SJCRH30 (cell line): Measurements from ENCODE around the gene FAM50B. TPM values are rescaled to one million over a fixed set of nuclear protein-coding genes. Genes with fewer than 3 reads are reported as not detected.

Experiments
- DNase-seq, 2 experiments: peaks; one replicate each; pipeline ENCODE4 v3.0.0-alpha.2; 2015 to 2020
- H3K27ac ChIP-seq: fragments of 250-450 bp; sonication (Bioruptor Pico); 2 replicates; pipeline ENCODE4 v1.5.1; 2020; ENCODE audit warnings: mild to moderate bottlenecking, moderate library complexity
- H3K27me3 ChIP-seq: fragments of 250-450 bp; sonication (Bioruptor Pico); 2 replicates; pipeline ENCODE4 v1.5.1; 2020; ENCODE audit warnings: mild to moderate bottlenecking, moderate library complexity
- H3K36me3 ChIP-seq: fragments of 250-450 bp; sonication (Bioruptor Pico); 2 replicates; pipeline ENCODE4 v1.5.1; 2020; ENCODE audit warnings: mild to moderate bottlenecking, moderate library complexity
- H3K4me1 ChIP-seq: fragments of 250-450 bp; sonication (Bioruptor Pico); 2 replicates; pipeline ENCODE4 v1.5.1; 2020; ENCODE audit warnings: mild to moderate bottlenecking, moderate library complexity
- H3K4me3 ChIP-seq: fragments of 250-450 bp; sonication (Bioruptor Pico); 2 replicates; pipeline ENCODE4 v1.5.1; 2020; ENCODE audit warnings: mild to moderate bottlenecking, moderate library complexity
- H3K9me3 ChIP-seq: fragments of 250-450 bp; sonication (Bioruptor Pico); replicated peaks from 2 replicates; pipeline ENCODE4 v1.5.1; 2020; ENCODE audit warnings: mild to moderate bottlenecking, moderate library complexity
- total RNA-seq: library from RNA; depleted of rRNA; stranded (reverse); fragments of >200 nt; shearing (Covaris generic); gene quantifications from 2 replicates; pipeline ENCODE4 v1.2.3, GENCODE V29; 2014

Gene FAM50B
- total RNA-seq, 1 experiment from 2014 or later: 1.1 TPM

DNA sequence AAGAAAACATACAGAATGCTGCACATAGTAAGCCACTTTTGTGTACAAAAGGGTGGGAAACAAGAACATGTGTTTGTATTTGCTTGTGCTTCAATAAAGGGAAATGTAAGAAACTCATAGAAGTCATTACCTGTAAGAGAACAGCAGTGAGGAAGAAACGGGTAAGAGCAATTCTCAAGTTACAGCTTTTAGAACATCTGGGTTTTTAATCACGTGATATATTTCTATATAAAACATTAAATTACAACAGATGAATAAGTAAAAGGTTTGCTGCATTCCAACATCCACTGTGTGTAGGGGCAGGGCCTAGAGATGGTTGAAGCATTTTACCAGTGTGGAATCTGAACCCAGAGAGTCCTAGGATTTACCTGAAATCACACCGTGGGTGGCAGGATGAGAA, 36.6 kb upstream of the FAM50B start:
- Histone ChIP-seq H3K4me1 (peaks cover 25% of the 10 kb centered on the region), H3K9me3 (no peaks in the 10 kb centered on the region), H3K36me3 (no peaks in the 10 kb centered on the region), H3K27me3 (no peaks in the 10 kb centered on the region), H3K4me3 (no peak overlapping the region), H3K27ac (no peak overlapping the region)
- DNase-seq: no peak

DNA sequence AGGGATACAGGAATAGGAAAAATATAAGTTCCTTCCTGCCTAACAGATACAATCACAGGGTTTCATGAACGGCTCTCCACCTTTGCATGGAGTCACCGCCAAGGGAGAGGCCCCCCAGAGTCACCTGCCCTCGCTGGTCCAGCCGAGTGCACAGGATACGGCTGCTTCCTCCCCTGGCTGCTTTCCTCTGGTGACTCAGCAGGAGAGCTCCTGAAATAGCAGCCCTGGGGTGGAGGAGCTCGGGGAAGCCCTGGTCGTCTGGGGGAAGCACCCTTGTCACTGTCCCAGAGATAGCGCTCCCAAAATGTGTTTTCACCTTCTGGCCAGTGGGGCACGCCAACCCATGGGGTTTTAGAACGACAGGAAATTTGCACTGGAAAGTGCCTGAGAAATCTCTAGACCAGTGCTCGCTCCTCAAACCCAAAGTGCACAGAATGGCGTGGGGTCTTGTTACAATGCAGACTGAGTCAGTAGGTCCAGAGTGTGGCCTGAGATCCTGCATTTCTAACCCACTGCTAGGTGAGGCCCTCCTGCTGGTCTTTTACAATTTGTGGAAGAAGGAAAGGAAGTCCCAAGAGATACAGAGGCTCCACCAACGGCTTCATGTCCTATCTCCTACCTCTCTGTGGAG, 35.9 kb upstream of the FAM50B start:
- peak; percentile 20 to 22 for DNase-seq
- no peaks in the 10 kb centered on the region for H3K9me3 ChIP-seq
- no peak overlapping the region for H3K27ac ChIP-seq
- H3K27me3 ChIP-seq: no peaks in the 10 kb centered on the region
- H3K36me3 ChIP-seq: no peaks in the 10 kb centered on the region
- H3K4me1 ChIP-seq: peaks cover 20% of the 10 kb centered on the region
- no peak overlapping the region for H3K4me3 ChIP-seq

DNA sequence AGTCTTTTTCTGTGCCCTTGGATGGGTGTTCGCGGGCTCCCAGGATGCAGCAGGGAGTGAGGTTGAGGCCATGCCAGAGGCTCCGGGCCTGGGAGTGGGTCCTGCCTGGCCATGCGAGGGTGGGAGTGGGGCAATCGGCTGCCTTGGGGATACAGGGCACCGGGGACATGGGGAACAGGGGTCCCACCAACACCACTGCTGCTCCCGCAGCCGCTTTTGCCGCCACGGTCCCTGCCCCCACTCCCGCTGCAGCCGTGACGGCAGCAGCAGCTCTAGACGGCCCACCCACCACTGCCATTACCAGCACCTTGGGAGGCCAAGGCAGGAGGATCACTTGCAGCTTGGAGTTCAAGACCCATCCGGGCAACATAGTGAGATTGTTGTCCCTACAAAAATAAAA, 35.3 kb upstream of the FAM50B start:
- Histone ChIP-seq H3K4me1 (peaks cover 15% of the 10 kb centered on the region), H3K36me3 (no peaks in the 10 kb centered on the region), H3K4me3 (no peak overlapping the region), H3K27ac (no peak overlapping the region), H3K27me3 (no peaks in the 10 kb centered on the region), H3K9me3 (no peaks in the 10 kb centered on the region)
- no peak for DNase-seq

DNA sequence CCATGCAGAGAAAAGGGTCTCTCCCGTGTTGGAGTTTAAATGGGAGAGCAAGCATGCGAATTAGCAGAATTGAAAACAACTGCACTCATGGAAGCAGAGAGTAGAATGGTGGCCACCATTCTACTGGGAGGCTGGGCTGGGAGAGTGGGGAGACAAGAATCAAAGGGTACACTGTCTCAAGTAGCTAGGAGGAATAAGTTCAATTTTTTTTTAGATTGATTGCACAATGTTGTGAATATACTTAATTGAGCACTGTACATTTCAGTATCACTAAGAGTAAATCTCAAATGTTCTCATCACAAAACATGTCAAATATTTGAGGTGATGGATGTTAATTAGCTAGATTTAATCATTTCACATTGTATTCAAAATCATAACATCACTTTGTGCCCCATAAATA, 34.6 kb upstream of the FAM50B start:
- Histone ChIP-seq H3K27ac (no peak overlapping the region), H3K9me3 (no peaks in the 10 kb centered on the region), H3K36me3 (no peaks in the 10 kb centered on the region), H3K4me1 (peaks cover 9% of the 10 kb centered on the region), H3K27me3 (no peaks in the 10 kb centered on the region), H3K4me3 (no peak overlapping the region)
- DNase-seq: no peak

DNA sequence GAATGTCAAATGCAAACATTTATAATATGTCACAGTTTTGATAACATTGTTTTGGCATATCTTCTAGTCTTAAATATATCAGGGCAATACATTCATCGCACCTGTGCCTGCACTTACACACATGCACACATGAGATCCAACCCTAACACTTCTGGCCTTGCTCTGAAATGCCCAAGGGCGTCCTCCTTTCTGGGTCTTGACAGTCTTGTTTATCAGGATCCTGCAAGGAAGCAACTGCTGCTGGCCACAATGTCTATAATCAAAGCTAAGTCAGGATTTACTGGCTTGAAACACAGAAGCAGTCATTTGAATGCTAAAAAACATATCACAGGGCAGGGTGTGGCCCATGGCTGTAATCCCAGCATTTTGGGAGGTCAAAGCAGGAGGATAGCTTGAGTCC, 32.9 kb upstream of the FAM50B start:
- Histone ChIP-seq H3K4me3 (no peak overlapping the region), H3K27me3 (no peaks in the 10 kb centered on the region), H3K9me3 (no peaks in the 10 kb centered on the region), H3K27ac (no peak overlapping the region), H3K36me3 (no peaks in the 10 kb centered on the region), H3K4me1 (peaks cover 5% of the 10 kb centered on the region; the same call in 1 of the 2 replicates)
- DNase-seq: no peak

DNA sequence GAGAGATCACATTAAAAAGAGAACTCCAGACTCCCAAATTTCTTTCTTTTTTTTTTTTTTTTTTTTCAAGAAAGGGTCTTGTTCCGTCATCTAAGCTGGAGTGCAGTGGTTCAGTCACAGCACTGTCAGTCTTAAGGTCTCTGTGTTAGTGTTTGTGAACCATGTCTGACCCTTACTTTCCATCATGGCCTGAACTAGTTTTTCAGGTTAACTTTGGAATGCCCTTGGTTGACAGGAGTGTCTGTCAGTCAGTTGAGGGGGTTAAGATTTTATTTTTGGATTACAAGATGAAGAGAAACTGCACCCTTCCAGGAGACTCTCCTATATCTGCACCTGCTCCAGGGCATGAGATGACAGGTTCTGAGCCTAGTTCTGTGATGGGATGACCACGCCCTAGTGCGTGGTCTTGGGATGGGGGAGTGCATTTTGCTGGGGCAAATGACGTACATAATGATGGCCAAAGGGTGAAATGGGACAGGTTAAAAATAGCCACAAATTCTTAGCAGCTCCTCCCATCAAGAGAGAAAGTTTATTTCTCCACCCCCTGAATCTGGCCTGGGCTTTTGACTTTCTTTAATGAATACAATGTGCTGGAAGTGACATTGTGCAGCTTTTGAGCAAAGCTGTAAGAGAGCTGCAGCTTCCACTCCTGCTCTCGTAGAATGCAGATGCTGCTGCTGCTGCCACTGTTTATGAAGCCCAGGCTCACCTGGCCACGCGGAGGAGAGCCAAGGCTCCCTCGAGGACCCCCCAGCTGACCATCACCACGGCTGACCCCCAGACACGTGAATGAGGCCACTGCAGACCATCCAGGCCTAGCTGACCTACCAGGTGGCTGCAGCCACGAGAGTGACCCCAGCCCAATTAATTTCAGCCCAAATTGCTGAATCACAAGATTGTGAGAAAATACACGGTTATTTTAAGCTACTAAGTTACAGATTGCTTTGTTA, 29.7 kb upstream of the FAM50B start:
- Histone ChIP-seq H3K27ac (no peak overlapping the region), H3K9me3 (no peaks in the 10 kb centered on the region), H3K27me3 (no peaks in the 10 kb centered on the region), H3K36me3 (no peaks in the 10 kb centered on the region), H3K4me1 (peaks cover 15% of the 10 kb centered on the region; the same call in 1 of the 2 replicates), H3K4me3 (no peak overlapping the region)
- no peak for DNase-seq

DNA sequence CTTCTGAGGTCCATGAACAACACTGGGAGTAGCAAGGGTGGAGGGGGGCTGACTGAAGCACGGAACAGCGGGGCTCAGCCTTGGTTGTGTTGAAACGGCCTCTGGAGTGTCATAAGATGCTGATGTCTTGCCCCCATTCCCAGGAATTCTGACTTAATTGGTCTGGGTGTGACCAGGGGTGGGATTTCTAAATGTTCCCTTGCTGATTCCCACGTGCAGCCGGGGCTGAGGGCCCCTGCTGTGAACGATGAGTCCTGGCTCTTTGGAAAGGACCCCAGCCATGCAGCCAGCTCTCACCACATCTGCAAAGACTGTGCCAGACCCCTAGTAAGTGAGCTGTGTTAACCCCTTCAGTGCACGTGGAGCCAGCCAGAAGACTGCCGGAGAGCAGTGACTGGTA, 28.6 kb upstream of the FAM50B start:
- H3K36me3 ChIP-seq: no peaks in the 10 kb centered on the region
- H3K27ac ChIP-seq: no peak overlapping the region
- H3K4me3 ChIP-seq: no peak overlapping the region
- H3K9me3 ChIP-seq: no peaks in the 10 kb centered on the region
- no peak for DNase-seq
- no peaks in the 10 kb centered on the region for H3K27me3 ChIP-seq
- peaks cover 20% of the 10 kb centered on the region; the same call in 1 of the 2 replicates for H3K4me1 ChIP-seq

DNA sequence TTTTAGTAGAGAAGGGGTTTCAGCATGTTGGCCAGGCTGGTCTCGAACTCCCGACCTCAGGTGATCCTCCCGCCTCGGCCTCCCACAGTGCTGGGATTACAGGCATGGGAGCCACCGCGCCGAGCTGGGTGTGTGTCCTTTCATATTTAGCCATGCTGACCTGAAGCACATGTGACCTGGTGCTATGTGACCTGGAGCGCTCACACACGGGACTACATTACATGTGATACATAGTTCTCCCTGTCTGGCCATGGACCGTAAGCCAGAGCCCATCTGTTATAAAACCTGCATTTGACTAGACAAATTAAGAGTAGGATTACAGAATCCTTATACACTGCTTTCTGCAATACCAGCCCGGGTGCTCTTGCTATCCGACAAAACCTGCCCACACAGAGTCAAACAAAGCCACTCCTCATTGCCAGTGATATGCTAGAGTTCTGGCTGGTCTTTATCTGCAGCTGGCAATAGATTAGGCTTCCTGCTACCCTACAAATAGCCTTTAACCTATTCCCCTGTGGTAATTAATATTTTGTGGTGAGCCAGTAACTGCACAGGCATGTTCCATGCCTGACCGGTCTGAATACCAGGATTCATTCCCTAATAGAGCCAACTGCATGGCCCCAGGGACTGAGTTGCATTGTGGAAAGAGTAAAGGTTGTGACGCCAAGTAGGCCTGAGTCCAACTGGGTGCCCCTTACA, 26.3 kb upstream of the FAM50B start:
- Histone ChIP-seq H3K27me3 (no peaks in the 10 kb centered on the region), H3K4me3 (no peak overlapping the region), H3K27ac (no peak overlapping the region), H3K36me3 (no peaks in the 10 kb centered on the region), H3K4me1 (peaks cover 27% of the 10 kb centered on the region), H3K9me3 (no peaks in the 10 kb centered on the region)
- peak; percentile 33 to 57 for DNase-seq

DNA sequence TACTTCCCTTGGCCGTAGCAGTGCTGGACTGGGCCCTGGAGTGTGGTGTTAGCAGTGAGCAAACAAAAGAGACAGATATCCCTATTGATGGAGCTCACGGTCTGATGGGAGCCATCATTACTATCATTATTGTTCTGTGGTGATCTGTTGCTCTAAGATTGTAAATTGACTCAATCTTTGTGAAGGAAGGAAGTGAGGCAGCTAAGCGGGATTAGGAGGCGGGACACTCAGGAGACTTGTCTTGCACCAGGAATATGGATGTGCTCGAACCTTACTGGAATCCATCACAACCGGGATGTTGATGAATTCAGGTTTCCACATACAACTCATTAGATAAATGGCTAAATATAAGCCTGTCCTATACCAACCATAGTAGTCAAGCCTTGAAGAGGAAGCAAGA, 25.5 kb upstream of the FAM50B start:
- DNase-seq: no peak
- Histone ChIP-seq H3K27me3 (no peaks in the 10 kb centered on the region), H3K27ac (no peak overlapping the region; the same call in 1 of the 2 replicates), H3K36me3 (no peaks in the 10 kb centered on the region), H3K4me3 (no peak overlapping the region), H3K9me3 (no peaks in the 10 kb centered on the region), H3K4me1 (peaks cover 27% of the 10 kb centered on the region)

DNA sequence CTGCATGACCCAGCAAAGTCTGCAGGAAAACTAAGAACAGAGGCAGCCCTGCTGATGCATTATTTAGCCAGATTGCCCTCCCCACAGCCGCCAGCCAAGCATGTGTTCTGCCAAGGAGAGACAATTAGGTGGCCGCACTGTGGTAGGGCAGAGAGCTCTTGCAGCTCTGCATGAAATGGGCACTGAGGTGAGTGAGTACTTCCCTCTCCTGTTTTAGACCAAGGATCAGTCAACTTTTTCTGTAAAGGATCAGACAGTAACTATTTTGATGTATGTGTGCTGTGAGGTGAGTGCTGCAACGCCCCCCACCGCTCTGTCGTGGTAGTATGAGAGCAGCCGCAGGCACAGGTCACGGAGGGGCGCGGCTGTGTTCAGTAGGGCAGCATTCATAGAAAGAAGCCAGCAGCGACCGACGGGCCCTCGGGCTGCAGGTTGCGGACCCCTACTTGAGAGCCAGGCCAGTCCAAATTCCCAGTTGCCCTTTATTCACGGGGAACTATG, 23.8 kb upstream of the FAM50B start:
- no peaks in the 10 kb centered on the region for H3K36me3 ChIP-seq
- no peaks in the 10 kb centered on the region for H3K9me3 ChIP-seq
- peak overlapping the region; percentile 43 for H3K4me3 ChIP-seq
- peaks cover 27% of the 10 kb centered on the region for H3K4me1 ChIP-seq
- H3K27ac ChIP-seq: peak overlapping the region; percentile 86
- DNase-seq: peak; percentile 71 to 72
- no peaks in the 10 kb centered on the region for H3K27me3 ChIP-seq

DNA sequence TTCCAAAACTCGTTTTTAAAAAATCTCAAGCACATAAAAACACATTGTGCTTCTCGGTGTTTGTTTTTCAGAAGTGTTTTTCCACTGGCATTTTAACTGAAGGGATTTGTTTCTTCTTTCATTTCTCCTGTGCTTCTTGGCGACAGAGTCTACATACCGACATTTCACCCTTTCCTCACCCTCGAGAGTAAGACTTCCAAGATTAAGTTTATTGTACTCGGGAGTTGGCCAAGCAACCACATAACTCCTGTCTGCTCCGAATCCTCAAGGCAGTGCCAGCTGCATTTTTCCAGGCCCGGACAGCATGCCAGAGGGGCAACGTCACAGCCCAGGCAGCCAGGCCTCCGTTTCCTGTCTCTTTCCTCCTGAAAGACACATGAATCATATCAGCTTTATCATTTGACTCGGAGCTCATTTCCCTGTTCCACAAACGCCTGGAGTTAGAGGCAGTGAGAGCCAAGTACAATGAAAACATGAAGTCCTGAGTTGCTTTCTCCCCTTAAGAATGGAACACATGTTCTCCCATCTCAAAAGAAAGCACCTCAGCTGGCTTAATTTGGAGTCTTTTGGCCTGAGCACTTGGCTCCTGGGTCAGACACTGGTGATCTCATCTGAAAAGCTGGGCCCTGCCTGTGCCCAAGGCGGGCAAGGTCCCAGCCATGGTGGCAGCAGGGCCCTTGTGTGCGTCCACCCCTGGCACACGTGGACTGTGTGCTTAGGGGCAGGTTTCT, 23.2 kb upstream of the FAM50B start:
- H3K4me1 ChIP-seq: peaks cover 27% of the 10 kb centered on the region
- peak; percentile 78 to 84 for DNase-seq
- peak overlapping the region; percentile 43 for H3K4me3 ChIP-seq

DNA sequence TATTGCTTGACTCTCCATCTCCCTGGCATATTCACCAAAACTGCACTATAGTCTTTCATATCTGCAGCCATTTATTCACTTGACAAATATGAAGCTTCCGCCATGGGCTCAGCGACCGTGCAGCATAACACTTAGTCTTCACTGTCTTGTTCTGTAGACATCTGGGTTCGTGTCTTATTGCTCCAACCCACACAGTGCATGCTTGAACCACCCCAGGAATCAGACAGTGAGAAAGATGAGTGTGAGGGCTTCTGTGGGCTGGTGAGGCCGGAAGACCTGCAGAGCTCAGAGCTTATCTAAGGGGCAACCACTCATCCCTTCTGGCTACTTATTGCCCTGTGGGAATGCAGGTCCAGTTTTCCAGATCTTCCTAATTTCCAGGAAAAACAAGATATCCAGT, 19.9 kb upstream of the FAM50B start:
- Histone ChIP-seq H3K4me3 (no peak overlapping the region), H3K27me3 (no peaks in the 10 kb centered on the region), H3K36me3 (no peaks in the 10 kb centered on the region), H3K27ac (no peak overlapping the region), H3K9me3 (no peaks in the 10 kb centered on the region), H3K4me1 (peaks cover 15% of the 10 kb centered on the region)
- no peak for DNase-seq

More for the DNA sequence above, 23.2 kb upstream of the FAM50B start:
- no peaks in the 10 kb centered on the region for H3K27me3 ChIP-seq
- H3K9me3 ChIP-seq: no peaks in the 10 kb centered on the region
- H3K36me3 ChIP-seq: no peaks in the 10 kb centered on the region
- peak overlapping the region; percentile 86 for H3K27ac ChIP-seq

DNA sequence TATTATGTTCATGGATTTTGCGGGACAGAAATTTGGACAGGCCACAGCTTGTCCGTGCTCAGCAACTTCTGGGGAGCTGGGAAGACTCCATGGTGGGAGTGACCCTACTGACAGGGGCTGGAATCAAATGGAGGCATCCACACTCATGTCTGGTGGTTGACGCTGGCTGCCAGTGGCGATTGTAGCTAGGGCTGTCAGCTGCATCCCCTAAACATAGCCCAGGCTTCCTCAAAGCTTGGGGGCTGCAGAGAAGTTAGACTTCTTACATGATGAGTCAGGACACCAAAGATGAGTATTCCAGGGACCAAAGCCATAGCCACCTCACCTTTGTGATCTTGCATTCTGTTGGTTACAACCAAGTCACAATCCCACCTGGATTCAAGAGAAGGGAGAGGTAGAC, 18.4 kb upstream of the FAM50B start:
- DNase-seq: no peak
- H3K36me3 ChIP-seq: no peaks in the 10 kb centered on the region
- no peaks in the 10 kb centered on the region for H3K27me3 ChIP-seq
- no peak overlapping the region for H3K4me3 ChIP-seq
- no peaks in the 10 kb centered on the region for H3K9me3 ChIP-seq
- H3K27ac ChIP-seq: no peak overlapping the region
- peaks cover 9% of the 10 kb centered on the region for H3K4me1 ChIP-seq

DNA sequence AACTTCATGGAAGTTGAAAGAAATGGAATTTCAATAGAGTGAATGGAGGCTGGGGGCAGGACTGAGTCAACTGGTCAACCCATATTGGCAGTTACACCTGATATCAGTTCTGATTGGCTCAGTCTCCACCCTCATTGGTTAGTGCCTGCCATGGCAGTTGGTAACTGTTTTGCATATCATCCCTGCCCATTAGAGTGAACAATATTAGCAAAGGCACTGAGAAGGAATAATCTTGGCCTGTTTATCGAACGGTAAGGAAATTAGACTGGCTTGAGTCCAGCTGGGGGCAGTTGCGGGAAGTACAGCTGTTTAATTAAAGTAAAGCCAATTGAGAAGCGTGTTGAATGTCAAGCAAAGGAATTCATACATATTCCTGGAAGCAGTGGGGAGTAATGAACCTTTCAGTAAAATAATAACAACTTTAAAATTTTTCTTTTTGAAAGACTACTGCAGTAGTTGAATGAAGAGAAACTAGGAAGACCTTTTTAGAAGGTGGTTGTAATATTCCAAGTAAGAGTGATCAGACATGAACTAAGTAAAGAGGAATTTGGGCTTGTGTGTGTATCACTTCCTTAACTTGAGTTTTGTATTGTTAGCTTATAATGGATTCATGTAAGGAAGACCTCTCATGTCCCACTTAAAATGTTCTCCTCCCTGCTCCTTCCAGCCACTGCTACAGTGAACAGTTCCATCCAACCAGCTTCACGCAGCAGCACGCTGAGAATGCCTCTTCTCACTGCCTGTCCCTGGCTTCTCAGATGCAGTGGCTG, 17.2 kb upstream of the FAM50B start:
- Histone ChIP-seq H3K4me1 (peaks cover 2% of the 10 kb centered on the region; the same call in 1 of the 2 replicates), H3K27ac (no peak overlapping the region), H3K27me3 (no peaks in the 10 kb centered on the region), H3K9me3 (no peaks in the 10 kb centered on the region), H3K36me3 (no peaks in the 10 kb centered on the region), H3K4me3 (no peak overlapping the region)
- DNase-seq: no peak
